NCI-H82 treated with DMSO at 0.1 percent for 48 hours (cell line): ENCODE measurements around the gene CCDC175.
A peak's percentile ranks its signal among the peaks of the same experiment; 100 is the strongest.

ENCODE experiments used
- DNase-seq: peaks from one replicate; lab custom pipeline; 2025; ENCODE audit not compliant: unreplicated experiment; lab: John Stamatoyannopoulos, UW

The CCDC175 gene

GRCh38 chr14:59576332-59577294, at the start of gene CCDC175:
CCDC175 (minus strand) TSS chr14:59576812; CDS start chr14:59576775, 37 bp downstream.
- no peak for DNase-seq

- DNase-seq = no peak
These were observed 46.0 kb upstream of the CCDC175 start for GRCh38 chr14:59622631-59623030.

GRCh38 chr14:59619061-59619460, 42.4 kb upstream of the CCDC175 start:
- DNase-seq = no peak

- no peak for DNase-seq
These were observed 24.4 kb upstream of the CCDC175 start for GRCh38 chr14:59601056-59601455.

- DNase-seq = no peak
These were observed 23.8 kb upstream of the CCDC175 start for GRCh38 chr14:59600211-59600945.

GRCh38 chr14:59595071-59595470, 18.5 kb upstream of the CCDC175 start:
- no peak for DNase-seq

- DNase-seq = peak; percentile 61
These were observed 15.2 kb upstream of the CCDC175 start for GRCh38 chr14:59591641-59592370.

- no peak for DNase-seq
These were observed 11.5 kb upstream of the CCDC175 start for GRCh38 chr14:59588101-59588500.

- DNase-seq = no peak
These were observed 9.4 kb upstream of the CCDC175 start for GRCh38 chr14:59585891-59586554.

- no peak for DNase-seq
These were observed 7.1 kb upstream of the CCDC175 start for GRCh38 chr14:59583755-59584154.

GRCh38 chr14:59582845-59583509, 6.4 kb upstream of the CCDC175 start:
- peak; percentile 100 for DNase-seq

- peak; percentile 79 for DNase-seq
These were observed 5.5 kb upstream of the CCDC175 start for GRCh38 chr14:59582161-59582560.

- no peak for DNase-seq
These were observed 4.3 kb upstream of the CCDC175 start for GRCh38 chr14:59580911-59581310.

- DNase-seq = peak; percentile 80
These were observed 6.5 kb downstream of the CCDC175 start for GRCh38 chr14:59570122-59570521.

GRCh38 chr14:59566725-59567124, 9.9 kb downstream of the CCDC175 start:
- DNase-seq = no peak

- DNase-seq = no peak
These were observed 10.3 kb downstream of the CCDC175 start for GRCh38 chr14:59566296-59566695.

GRCh38 chr14:59565087-59565486, 11.5 kb downstream of the CCDC175 start:
- no peak for DNase-seq

GRCh38 chr14:59564366-59564765, 12.2 kb downstream of the CCDC175 start:
- no peak for DNase-seq

GRCh38 chr14:59547310-59547709, 29.3 kb downstream of the CCDC175 start:
- DNase-seq = no peak

GRCh38 chr14:59543873-59544272, 32.7 kb downstream of the CCDC175 start:
- no peak for DNase-seq
